KG1 (cell line): Measurements from ENCODE around the gene PREPL.
A peak's percentile ranks its signal among the peaks of the same experiment; 100 is the strongest.
"Not testable (repeated sequence)": the region's sequence is repeated elsewhere in the genome, so short reads cannot be mapped to it uniquely, and the experiment has no call there.

Source experiments
- DNase-seq: peaks from one replicate; lab custom pipeline; 2025; lab: John Stamatoyannopoulos, UW

Gene PREPL

DNA sequence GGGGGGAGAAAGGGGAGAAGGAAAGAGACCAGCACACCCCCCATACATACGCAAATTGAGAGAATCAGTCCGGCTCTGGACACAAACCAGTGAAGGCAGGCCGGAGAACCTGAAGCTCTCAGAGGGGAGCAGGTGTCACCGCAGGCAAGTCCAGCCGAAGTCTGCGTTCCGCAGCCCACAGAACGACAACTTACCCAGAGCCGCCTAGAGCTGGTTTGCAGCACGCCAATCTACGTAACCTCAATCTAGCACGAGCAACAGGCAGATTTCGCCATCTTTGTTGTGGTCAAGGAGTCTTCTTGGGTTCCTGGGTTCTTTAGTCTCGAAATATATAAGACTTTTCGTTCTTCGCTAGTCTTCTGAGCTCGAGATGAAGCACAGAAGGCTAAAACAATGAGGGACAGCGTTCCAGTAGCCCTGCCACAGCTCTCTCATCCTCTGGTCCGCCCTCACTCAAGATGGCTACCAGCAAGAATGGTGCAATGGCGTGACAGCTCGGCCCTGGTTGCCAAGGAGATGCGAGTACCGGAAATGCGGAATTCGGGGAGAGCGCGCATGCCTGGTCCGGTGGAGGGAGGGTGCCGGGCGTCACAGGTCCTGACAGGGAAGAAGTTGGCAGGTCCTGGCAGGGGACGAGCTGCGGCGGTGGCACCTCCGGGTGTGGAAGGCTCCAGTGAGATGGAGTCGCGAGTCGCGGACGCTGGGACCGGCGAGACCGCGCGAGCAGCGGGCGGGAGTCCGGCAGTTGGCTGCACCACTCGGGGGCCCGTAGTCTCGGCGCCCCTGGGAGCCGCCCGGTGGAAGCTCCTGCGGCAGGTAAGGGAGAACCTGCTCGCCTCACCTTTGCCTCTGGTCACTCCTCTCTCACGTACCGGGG lies at the start of gene PREPL, which contains the start of gene CAMKMT:
Gene PREPL, minus strand, starts transcription at position 165 of the 877 bp plus-strand sequence. CDS start 15,152 bp downstream, outside the sequence.
Gene CAMKMT, plus strand, starts transcription at position 618 of the 877 bp plus-strand sequence.
- DNase-seq = peak; percentile 92

- DNase-seq = no peak
These were observed 37.1 kb upstream of the PREPL start for GRCh38 chr2:44398243-44398897.

DNA sequence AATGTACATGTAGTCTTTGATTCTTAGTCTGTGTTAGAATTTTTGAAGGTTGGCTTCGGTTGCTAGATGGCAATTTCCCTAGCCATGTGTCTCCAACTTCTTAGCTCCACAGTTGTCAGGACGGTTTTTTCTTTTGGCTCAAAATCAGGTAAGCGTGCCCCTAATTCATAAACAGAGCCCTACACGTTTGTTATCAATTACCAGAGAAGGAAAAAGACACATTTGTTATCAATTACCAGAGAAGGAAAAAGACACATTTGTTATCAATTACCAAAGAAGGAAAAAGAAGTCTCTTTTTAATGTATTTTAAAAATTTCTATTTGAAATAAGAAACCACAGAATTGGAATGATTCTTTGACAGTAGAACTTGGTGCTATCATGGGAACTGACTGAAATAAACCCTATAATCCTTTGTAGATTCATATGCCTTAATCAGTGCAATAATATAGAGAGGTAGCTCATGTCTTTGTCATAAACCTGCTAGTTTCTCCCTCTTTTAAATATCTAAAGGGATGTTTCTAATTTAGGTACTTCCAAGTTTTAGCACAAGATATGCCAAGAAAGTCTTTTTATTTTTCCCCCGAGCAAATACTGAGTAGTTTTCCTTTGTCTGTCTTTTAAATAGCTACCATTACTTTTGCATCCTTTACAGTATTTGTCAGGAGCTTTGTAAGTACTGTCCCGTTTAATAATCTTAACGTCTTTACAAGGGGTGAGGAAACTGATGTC lies 36.3 kb upstream of the PREPL start:
- no peak for DNase-seq

GRCh38 chr2:44392338-44392943 lies 31.1 kb upstream of the PREPL start:
- DNase-seq = no peak

- DNase-seq = no peak
These were observed 28.6 kb upstream of the PREPL start for GRCh38 chr2:44389895-44390294.

DNA sequence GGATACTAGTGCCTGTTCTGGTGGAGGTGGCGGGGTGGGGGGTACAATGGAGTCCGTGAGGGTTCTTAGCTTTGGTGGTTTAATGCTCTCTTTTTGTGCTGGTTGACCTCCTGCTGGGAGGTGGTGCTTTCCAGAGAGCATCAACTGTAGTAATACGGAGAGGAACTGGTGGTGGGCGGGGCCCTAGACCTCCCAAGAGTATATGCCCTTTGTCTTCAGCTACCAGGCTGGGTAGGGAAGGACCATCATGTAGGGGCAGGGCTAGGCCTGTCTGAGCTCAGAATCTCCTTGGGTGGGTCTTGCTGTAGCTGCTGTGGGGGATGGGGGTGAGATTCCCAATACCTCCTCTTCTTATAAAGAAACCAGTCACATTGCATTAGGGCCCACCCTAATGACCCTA lies 27.6 kb upstream of the PREPL start:
- DNase-seq = no peak

DNA sequence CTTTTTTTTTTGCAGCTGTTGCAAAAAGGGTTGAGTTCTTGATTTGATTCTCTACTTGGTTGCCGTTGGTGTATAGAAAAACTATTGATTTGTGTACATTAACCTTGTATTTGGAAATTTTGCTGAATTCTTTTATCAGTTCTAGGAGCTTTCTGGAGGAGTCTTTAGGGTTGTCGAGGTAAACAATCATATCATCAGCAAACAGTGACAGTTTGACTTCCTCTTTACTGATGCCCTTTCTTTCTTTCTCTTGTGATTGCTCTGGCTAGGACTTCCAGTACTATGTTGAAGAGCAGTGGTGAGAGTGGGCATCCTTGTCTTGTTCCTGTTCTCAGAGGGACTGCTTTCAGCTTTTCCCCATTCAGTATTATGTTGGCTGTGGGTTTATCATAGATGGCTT lies 23.9 kb upstream of the PREPL start:
- DNase-seq = not testable (repeated sequence)

DNA sequence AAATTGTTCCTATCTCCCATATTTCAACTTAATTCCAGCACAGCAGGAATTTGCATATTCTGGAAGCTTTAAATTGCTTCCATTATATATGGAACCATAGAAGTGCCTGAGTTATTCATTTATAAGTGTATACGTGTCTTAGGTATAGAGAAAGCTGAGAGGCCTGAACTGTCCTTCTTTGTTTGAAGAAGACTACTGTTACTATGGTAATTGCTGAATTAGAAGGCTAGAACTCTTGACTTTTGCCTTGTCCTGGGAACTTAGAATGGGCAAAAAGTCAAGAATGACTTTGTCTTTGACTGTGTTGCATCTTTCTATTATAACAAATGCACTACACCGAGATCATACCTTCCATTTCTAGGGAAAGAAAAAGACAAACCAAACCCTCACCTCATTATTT lies 16.2 kb upstream of the PREPL start:
- no peak for DNase-seq

DNA sequence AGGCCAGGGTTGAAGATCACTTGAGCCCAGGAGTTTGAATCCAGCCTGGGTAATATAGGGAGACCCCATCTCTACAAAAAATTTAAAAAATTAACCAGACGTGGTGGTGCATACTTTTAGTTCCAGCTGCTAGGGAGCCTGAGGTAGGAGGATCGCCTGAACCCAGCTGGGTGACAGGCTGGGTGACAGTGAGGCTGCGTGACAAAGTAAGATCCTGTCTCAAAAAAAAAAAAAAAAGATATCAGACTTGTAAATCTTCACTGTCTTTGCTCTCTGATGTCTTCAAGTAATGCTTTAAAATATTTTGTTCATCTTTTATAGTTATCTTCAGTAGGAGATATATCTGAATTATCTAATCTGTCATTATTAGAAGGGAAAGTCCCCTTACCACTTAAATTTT lies 11.0 kb upstream of the PREPL start:
- DNase-seq = no peak

DNA sequence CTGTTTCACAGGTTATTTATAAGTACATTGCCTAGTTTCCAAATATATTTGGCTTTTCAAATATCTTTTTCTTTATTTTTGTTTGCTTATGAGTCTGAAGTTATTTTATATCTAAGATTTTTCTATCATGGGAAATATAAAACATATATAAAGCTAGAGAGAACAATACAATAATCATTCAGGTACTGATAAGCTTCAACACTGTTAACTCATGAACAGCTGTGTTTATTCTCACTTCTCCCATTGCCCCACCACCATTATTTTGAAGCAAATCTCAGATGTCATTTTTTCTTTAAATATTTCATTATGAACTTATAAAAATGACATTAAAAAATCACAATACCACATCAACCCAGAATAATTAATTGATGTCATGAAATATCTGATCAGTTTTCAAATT lies 10.2 kb upstream of the PREPL start:
- DNase-seq = no peak

- no peak for DNase-seq
These were observed 8.1 kb upstream of the PREPL start for GRCh38 chr2:44369392-44369791.

DNA sequence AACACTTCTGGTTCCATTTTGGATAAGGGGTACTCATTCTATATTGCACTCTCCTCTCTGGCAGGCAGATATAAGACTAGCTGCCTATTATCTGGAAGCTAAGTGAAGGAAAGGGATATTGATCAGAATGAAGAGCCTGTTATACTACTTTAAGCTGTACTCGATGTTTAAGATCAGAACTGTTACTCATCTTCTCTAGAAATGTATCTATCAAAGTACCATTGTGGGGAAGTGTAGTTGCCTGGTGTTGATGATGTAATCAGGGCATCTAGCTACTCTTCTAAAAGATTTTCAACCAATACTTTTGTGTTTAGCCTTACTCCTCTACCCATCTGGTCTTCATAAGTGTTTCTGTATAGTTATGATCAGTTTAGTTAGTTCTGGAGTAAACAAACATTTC lies 6.3 kb upstream of the PREPL start:
- no peak for DNase-seq

- DNase-seq = no peak
These were observed 3.3 kb upstream of the PREPL start for GRCh38 chr2:44364604-44365003.

DNA sequence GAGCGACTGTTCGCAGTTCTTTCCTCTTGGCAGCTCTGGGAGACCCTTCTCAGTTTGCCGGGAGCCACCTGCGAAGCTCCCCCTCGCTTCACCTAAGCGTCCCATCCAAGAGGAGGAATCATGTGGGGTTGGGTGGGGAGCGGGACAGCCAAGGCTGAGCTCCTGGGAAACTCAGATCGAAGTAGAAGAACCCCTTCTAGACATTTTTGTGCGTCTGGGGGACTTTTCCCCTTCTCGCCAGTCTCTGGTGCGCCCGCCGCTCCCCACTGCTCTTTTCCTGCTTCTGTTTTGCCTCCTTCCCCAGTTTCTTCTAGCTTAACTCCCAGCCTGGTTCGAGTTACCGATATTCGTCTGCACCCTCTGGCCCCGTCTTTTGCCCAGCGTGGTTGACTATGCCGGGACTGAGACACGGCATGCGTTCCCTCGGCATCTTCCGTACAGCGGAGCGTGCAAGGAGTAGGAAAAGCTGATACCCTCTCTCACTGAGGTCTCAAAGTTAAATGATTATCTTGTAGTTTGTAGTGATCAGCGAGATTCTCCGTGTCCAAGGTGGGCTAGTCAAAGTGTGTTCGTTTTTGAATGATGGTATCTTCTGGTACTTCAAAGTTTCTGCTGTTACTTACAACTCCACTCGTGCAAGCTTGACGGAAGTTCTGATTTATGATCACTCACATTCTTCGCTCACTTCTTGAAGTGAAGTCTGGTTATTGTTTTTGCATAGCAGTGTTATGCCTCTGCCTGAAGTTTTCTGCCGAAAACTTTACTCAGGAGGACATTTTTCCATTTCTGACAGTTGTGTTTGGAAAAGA lies 1.1 kb upstream of the PREPL start:
- peak; percentile 72 for DNase-seq

DNA sequence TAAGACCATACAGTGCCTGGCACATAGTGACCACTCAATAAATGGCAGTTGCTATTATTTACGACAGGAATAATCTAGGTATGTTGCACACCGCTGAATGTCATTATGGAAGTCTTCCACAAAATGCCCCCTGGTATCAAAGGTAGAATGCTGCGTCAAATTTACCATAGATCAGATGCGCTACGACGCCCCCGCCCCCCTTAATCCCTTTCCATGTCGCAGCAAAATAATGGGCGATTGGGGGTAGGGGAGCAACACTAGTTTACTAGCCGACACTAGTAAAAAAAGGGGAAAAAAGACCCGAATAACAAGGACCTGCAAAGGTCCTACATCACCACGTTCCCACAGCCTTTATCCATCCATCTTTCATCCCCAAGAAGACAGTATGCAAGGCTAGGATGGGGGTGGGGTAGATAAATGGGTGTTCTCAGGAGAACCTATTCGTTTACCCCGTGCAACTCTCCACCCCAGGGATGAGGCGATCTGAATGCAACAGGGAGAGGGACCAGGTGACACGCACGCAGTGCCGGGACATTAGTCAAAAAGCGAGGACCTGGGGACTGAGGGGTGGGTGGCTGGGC lies 455 bp downstream of the PREPL start:
- DNase-seq = no peak

GRCh38 chr2:44358503-44358902 lies 2.8 kb downstream of the PREPL start:
- peak; percentile 16 for DNase-seq

GRCh38 chr2:44354761-44355160 lies 6.5 kb downstream of the PREPL start:
- no peak for DNase-seq

- no peak for DNase-seq
These were observed 8.8 kb downstream of the PREPL start for GRCh38 chr2:44352510-44352909.

GRCh38 chr2:44351676-44352075 lies 9.6 kb downstream of the PREPL start:
- DNase-seq = no peak

- DNase-seq = no peak
These were observed 10.2 kb downstream of the PREPL start for GRCh38 chr2:44351088-44351487.

DNA sequence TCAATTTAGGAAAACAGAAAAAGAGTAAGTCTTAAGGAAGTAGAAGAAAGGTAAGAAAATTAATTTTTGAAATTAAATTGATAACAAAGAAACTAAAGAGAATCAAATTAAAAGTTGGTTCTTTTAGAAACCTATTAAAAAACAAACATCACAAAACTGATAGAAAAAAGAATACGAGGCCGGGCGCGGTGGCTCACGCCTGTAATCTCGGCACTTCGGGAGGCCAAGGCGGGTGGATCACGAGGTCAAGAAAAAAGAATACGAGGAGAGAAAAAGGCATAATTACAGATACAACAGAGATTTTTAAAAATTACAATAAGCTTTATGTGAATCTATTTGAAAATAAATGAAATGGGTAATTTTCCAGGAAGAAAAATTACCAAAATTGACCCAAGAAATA lies 11.8 kb downstream of the PREPL start:
- no peak for DNase-seq
